Endothelial cell of umbilical vein (primary cell): Measurements from ENCODE around the gene SMTNL1. TPM values are rescaled to one million over a fixed set of nuclear protein-coding genes. Genes with fewer than 3 reads are reported as not detected.

ENCODE experiments used
- BruUV-seq: library from RNA; stranded (reverse); fragments of 400-500 nt; replicated peaks from 2 replicates; lab custom pipeline; 2021; lab: Mats Ljungman, UMichigan
- CTCF ChIA-PET: fragments of 300-600, 350-600 bp; sonication (Branson Sonifier 250); formaldehyde crosslinking; loops from one replicate; lab custom pipeline; 2021; ENCODE audit warnings: antibody characterized with exemption, inconsistent platforms; lab: Charles Lee
- POLR2A ChIA-PET: fragments of 300-600, 350-600 bp; sonication (Branson Sonifier 250); formaldehyde crosslinking; loops from one replicate; lab custom pipeline; 2021; ENCODE audit warnings: antibody characterized with exemption, inconsistent platforms; lab: Charles Lee
- DNase-seq: peaks from one replicate; pipeline ENCODE4 v3.0.0-alpha.2; 2011; ENCODE audit warnings: low read depth, low spot score
- FAIRE-seq: peaks from 2 replicates; lab custom pipeline; 2011; peaks lifted over from hg19 to GRCh38; lab: Jason Lieb, UNC
- H2AFZ ChIP-seq: 2 replicates; pipeline ENCODE4 v1.6.0; 2012; ENCODE audit warnings: low read depth, low read length, control low read depth, inconsistent platforms
- H3K27ac ChIP-seq: 2 replicates; pipeline ENCODE4 v1.5.1; 2011; ENCODE audit warnings: low read depth, mild to moderate bottlenecking, control low read depth, low read length, moderate library complexity; ENCODE audit not compliant: insufficient read depth
- H3K27me3 ChIP-seq, 2 experiments: 2 replicates each; pipeline versions ENCODE4 v1.6.0 to v1.6.1; 2011; ENCODE audit warnings: low read length in 2 of 2, mixed read lengths in 1 of 2; ENCODE audit not compliant: control insufficient read depth in 2 of 2, insufficient read depth in 2 of 2
- H3K36me3 ChIP-seq, 2 experiments: 2 replicates in 1 of 2; 3 replicates in 1 of 2; pipeline ENCODE4 v1.5.1; 2011; ENCODE audit warnings: low read length in 2 of 2, mild to moderate bottlenecking in 1 of 2, moderate library complexity in 1 of 2; ENCODE audit not compliant: control insufficient read depth in 2 of 2, insufficient read depth in 2 of 2; ENCODE audit errors: extremely low read depth in 1 of 2
- H3K4me1 ChIP-seq: 3 replicates; pipeline ENCODE4 v1.5.1; 2011; ENCODE audit warnings: mild to moderate bottlenecking, low read length; ENCODE audit not compliant: control insufficient read depth, insufficient read depth; ENCODE audit errors: extremely low read depth
- H3K4me2 ChIP-seq: 2 replicates; pipeline ENCODE4 v1.6.1; 2011; ENCODE audit warnings: low read length, control low read depth, mixed read lengths; ENCODE audit not compliant: insufficient read depth
- H3K4me3 ChIP-seq, 3 experiments: fragments of 200-600 bp in 1 of 3; sonication (generic), shearing (Covaris generic) in 1 of 3; replicated peaks in 1 of 3; 2 replicates each; pipeline ENCODE4 v1.5.1; 2011 to 2016; ENCODE audit warnings: control low read depth in 3 of 3, low read length in 3 of 3, mild to moderate bottlenecking in 2 of 3, inconsistent platforms in 1 of 3, low read depth in 1 of 3, moderate library complexity in 1 of 3; ENCODE audit not compliant: insufficient read depth in 1 of 3
- H3K79me2 ChIP-seq: 2 replicates; pipeline ENCODE4 v1.6.0; 2012; ENCODE audit warnings: low read length, inconsistent platforms; ENCODE audit not compliant: control insufficient read depth, insufficient read depth
- H3K9ac ChIP-seq: replicated peaks from 2 replicates; pipeline ENCODE3; 2011; ENCODE audit warnings: low read length, control low read depth; ENCODE audit not compliant: insufficient read depth; ENCODE audit errors: extremely low read depth
- H3K9me1 ChIP-seq: replicated peaks from 3 replicates; pipeline ENCODE4 v1.6.0; 2011; ENCODE audit warnings: mild to moderate bottlenecking, low read length; ENCODE audit not compliant: control insufficient read depth, insufficient read depth; ENCODE audit errors: extremely low read depth
- H3K9me3 ChIP-seq: replicated peaks from 2 replicates; pipeline ENCODE4 v1.5.1; 2012; ENCODE audit warnings: low read length, inconsistent platforms; ENCODE audit not compliant: control insufficient read depth, insufficient read depth
- H4K20me1 ChIP-seq: replicated peaks from 2 replicates; pipeline ENCODE3; 2011; ENCODE audit warnings: mild to moderate bottlenecking, low read length; ENCODE audit not compliant: control insufficient read depth, insufficient read depth; ENCODE audit errors: extremely low read depth
- CTCF ChIP-seq, 2 donors: IDR thresholded peaks; 1 replicate in 1 of 2; 2 replicates in 1 of 2; pipeline ENCODE4 v1.5.1; 2011; ENCODE audit warnings: low read length in 2 of 2, mild to moderate bottlenecking in 2 of 2, moderate library complexity in 2 of 2, control low read depth in 1 of 2, inconsistent platforms in 1 of 2, low read depth in 1 of 2; ENCODE audit not compliant: insufficient read depth in 1 of 2; ENCODE audit errors: extremely low read depth in 1 of 2
- EZH2 ChIP-seq: IDR thresholded peaks from 2 replicates; pipeline ENCODE4 v1.6.1; 2012; ENCODE audit warnings: borderline replicate concordance, low read depth, mild to moderate bottlenecking, moderate library complexity, low read length, inconsistent platforms; ENCODE audit not compliant: severe bottlenecking
- FOS ChIP-seq: IDR thresholded peaks from 2 replicates; pipeline ENCODE4 v1.6.1; 2011; ENCODE audit warnings: mild to moderate bottlenecking, low read length, moderate library complexity, borderline replicate concordance; ENCODE audit not compliant: insufficient read depth
- GATA2 ChIP-seq: IDR thresholded peaks from 2 replicates; pipeline ENCODE4 v1.7.0; 2011; ENCODE audit warnings: low read depth, mild to moderate bottlenecking, moderate library complexity, mixed read lengths, low read length; ENCODE audit not compliant: insufficient read length, insufficient read depth
- JUN ChIP-seq: IDR thresholded peaks from 2 replicates; pipeline ENCODE4 v1.6.1; 2011; ENCODE audit warnings: borderline replicate concordance, low read depth; ENCODE audit not compliant: insufficient read length, insufficient read depth
- MAX ChIP-seq: IDR thresholded peaks from 2 replicates; pipeline ENCODE4 v1.6.1; 2011; ENCODE audit not compliant: insufficient read depth, insufficient read length
- MYC ChIP-seq: IDR thresholded peaks from one replicate; pipeline ENCODE4 v1.6.1; 2011; ENCODE audit warnings: mild to moderate bottlenecking, low read depth, low read length
- POLR2A ChIP-seq: IDR thresholded peaks from 2 replicates; pipeline ENCODE4 v1.6.1; 2012; ENCODE audit warnings: low read depth, mild to moderate bottlenecking, control low read depth, low read length
- POLR2AphosphoS5 ChIP-seq: IDR thresholded peaks from 2 replicates; pipeline ENCODE4 v1.6.1; 2012; ENCODE audit warnings: low read depth, mild to moderate bottlenecking, control low read depth, low read length, moderate library complexity; ENCODE audit not compliant: insufficient read depth
- dilution Hi-C: fragments of 300-500 bp; cut with MboI; formaldehyde crosslinking; loops from one replicate; pipeline ENCODE4 v1.15.0; 2019; ENCODE audit warnings: low sequenced_read_pairs; ENCODE audit not compliant: extremely low pct_ligation_motif_present
- intact Hi-C: fragments of 100-400 bp; cut with micrococcal nuclease; formaldehyde crosslinking; loops from one replicate; pipeline ENCODE4 v1.10.0; 2022
- polyA plus RNA-seq, 4 experiments: library from polyadenylated mRNA; depleted of rRNA in 3 of 4; stranded (reverse) in 3 of 4; unstranded in 1 of 4; fragments of >200 nt; gene quantifications; 2 replicates each; pipeline versions ENCODE4 v1.2.1 to v1.2.3, GENCODE V29; 2011 to 2012; ENCODE audit warnings: missing spikeins in 1 of 4
- total RNA-seq: library from RNA; stranded (reverse); gene quantifications from 2 replicates; pipeline ENCODE4 v1.2.3, GENCODE V29; 2021

Gene SMTNL1
- total and polyA plus RNA-seq, 2 donors (not counting 3 experiments of a cell fraction or from before 2014, with no cell fraction given): not detected

DNA sequence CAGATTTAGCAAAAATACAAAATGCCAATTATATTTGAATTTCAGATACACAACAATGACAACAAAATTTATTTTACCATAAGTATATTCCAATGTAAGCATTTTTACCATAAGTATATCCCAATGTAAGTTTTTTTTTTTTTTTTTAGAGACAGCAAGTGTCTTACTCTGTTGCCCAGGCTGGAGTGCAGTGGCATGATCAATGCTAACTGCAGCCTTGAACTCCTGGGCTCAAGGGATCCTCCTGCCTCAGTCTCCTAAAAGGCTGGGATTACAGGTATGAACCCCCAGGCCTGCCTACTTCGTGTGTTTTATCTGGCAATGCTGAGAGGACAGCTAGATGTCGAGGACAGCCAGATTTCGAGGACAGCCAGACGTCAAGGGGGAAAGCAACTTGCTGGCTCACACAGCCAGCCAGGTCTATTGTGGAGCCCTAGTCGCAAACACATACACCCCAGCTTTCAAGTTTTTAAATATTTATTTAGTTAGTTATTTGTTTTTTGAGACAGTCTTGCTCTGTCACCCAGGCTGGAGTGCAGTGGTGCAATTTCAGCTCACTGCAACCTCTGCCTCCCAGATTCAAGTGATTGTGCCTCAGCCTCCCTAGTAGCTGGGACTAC lies 59.0 kb downstream of the SMTNL1 start:
- H3K4me1 ChIP-seq: no peaks in the 10 kb centered on the region
- H3K9me1 ChIP-seq: no peaks in the 10 kb centered on the region
- H3K27me3 ChIP-seq: peaks cover 22 to 31% of the 10 kb centered on the region in 2 experiments
- dilution Hi-C loops (no loop called here), intact Hi-C loops (no loop called here)
- H3K27ac ChIP-seq: no peak overlapping the region
- no peak overlapping the region for H3K4me3 ChIP-seq
- ChIA-PET POLR2A (no interaction called here), CTCF (interaction anchor here (1.0 to 1.7 kb wide), 4 partner anchors 9 to 48 kb away, joined by 3 to 7 read pairs (median 3); no protein-coding TSS in a partner anchor)
- H2AFZ ChIP-seq: no peak overlapping the region
- no peaks in the 10 kb centered on the region for H4K20me1 ChIP-seq
- H3K4me2 ChIP-seq: no peak overlapping the region
- H3K36me3 ChIP-seq: no peaks in the 10 kb centered on the region
- BruUV-seq: no TSS peak
- no peak overlapping the region for H3K9ac ChIP-seq
- DNase-seq (no peak), FAIRE-seq (no peak)
- H3K9me3 ChIP-seq: no peaks in the 10 kb centered on the region
- TF ChIP-seq JUN (no peak), GATA2 (no peak), MYC (no peak), EZH2 (no peak), FOS (no peak), POLR2AphosphoS5 (no peak), CTCF (IDR thresholded peaks at IDR 0.05; ENCODE audit: extremely low read depth in 1 of 2, insufficient read depth in 1 of 2, low read depth in 1 of 2, low read length in 2 of 2) (no peak), MAX (no peak), POLR2A (no peak)
- H3K79me2 ChIP-seq: no peaks in the 10 kb centered on the region
